HepG2 (cell line): Measurements from ENCODE around the gene PTPA. TPM values are rescaled to one million over a fixed set of nuclear protein-coding genes. Genes with fewer than 3 reads are reported as not detected.

Experiments
- ATAC-seq: fragments of 200-7000 bp; cut with Tn5 transposase; 3 replicates; pipeline ENCODE4 v1.9.1; 2020; ENCODE audit warnings: mild to moderate bottlenecking, moderate library complexity
- BruUV-seq: library from RNA; stranded (reverse); fragments of 400-500 nt; replicated peaks from 2 replicates; lab custom pipeline; 2021; lab: Mats Ljungman, UMichigan
- CTCF ChIA-PET: fragments of 300-600 bp; formaldehyde crosslinking; extraction: SDS; loops from one replicate; lab custom pipeline; 2021; ENCODE audit warnings: low total read pairs, inconsistent platforms, low intra/inter-chr PET ratio; lab: Yijun Ruan, JAX
- POLR2A ChIA-PET: fragments of 350-600 bp; sonication (Branson Sonifier 250); formaldehyde crosslinking; loops from one replicate; lab custom pipeline; 2020; ENCODE audit warnings: antibody characterized with exemption, inconsistent platforms; lab: Yijun Ruan, JAX
- DNase-seq: peaks from one replicate; pipeline ENCODE4 v3.0.0-alpha.2; 2015; ENCODE audit warnings: low spot score
- FAIRE-seq: peaks from 3 replicates; lab custom pipeline; 2011; peaks lifted over from hg19 to GRCh38; lab: Jason Lieb, UNC
- H2AFZ ChIP-seq: one replicate; pipeline ENCODE4 v1.6.1; 2011; ENCODE audit warnings: low read length, inconsistent platforms
- H3K27ac ChIP-seq: fragments of 300-600 bp; 3 replicates; pipeline ENCODE4 v1.8.0; 2011; ENCODE audit warnings: mixed run types, mild to moderate bottlenecking, mixed read lengths, low read length, inconsistent platforms; ENCODE audit not compliant: insufficient read depth; ENCODE audit errors: extremely low read length
- H3K27me3 ChIP-seq, 2 experiments: fragments of 200-600 bp in 1 of 2; 2 replicates in 1 of 2; 3 replicates in 1 of 2; pipeline versions ENCODE4 v1.6.0 to v1.8.0; 2011; ENCODE audit warnings: low read length in 2 of 2, mild to moderate bottlenecking in 2 of 2, moderate library complexity in 2 of 2, inconsistent platforms in 1 of 2; ENCODE audit not compliant: insufficient read depth in 2 of 2, control insufficient read depth in 1 of 2
- H3K36me3 ChIP-seq, 2 experiments: fragments of 200-600 bp in 1 of 2; replicated peaks in 1 of 2; 2 replicates in 1 of 2; 3 replicates in 1 of 2; pipeline versions ENCODE4 v1.5.1 to v1.8.0; 2011; ENCODE audit warnings: low read length in 2 of 2, inconsistent platforms in 1 of 2; ENCODE audit not compliant: insufficient read depth in 2 of 2, control insufficient read depth in 1 of 2
- H3K4me1 ChIP-seq: 2 replicates; pipeline ENCODE4 v1.5.1; 2012; ENCODE audit warnings: low read length, inconsistent platforms; ENCODE audit not compliant: insufficient read depth
- H3K4me2 ChIP-seq: 2 replicates; pipeline ENCODE4 v1.6.0; 2011; ENCODE audit warnings: low read depth, low read length, inconsistent platforms
- H3K4me3 ChIP-seq, 3 experiments: fragments of 200-600 bp in 1 of 3; sonication (generic), shearing (Covaris generic) in 1 of 3; replicated peaks in 1 of 3; 2 replicates each; pipeline ENCODE4 v1.5.1; 2011 to 2016; ENCODE audit warnings: low read length in 3 of 3, inconsistent platforms in 2 of 3, low read depth in 2 of 3, mild to moderate bottlenecking in 2 of 3, control low read depth in 1 of 3, mixed read lengths in 1 of 3; ENCODE audit not compliant: insufficient read depth in 1 of 3
- H3K79me2 ChIP-seq: one replicate; pipeline ENCODE4 v1.6.1; 2011; ENCODE audit warnings: low read length, inconsistent platforms; ENCODE audit not compliant: insufficient read depth
- H3K9ac ChIP-seq: 2 replicates; pipeline ENCODE4 v1.6.0; 2011; ENCODE audit warnings: mild to moderate bottlenecking, low read depth, low read length, inconsistent platforms; ENCODE audit not compliant: insufficient read depth
- H3K9me3 ChIP-seq: 2 replicates; pipeline ENCODE4 v1.5.1; 2012; ENCODE audit warnings: mild to moderate bottlenecking, low read length
- H4K20me1 ChIP-seq: 2 replicates; pipeline ENCODE4 v1.6.0; 2011; ENCODE audit warnings: inconsistent platforms, mild to moderate bottlenecking, low read length, moderate library complexity; ENCODE audit not compliant: insufficient read depth
- AFF4 ChIP-seq: sonication (generic); formaldehyde crosslinking; IDR thresholded peaks from 2 replicates; pipeline ENCODE4 v1.4.0; 2020; ENCODE audit warnings: missing genetic modification reagents
- ATRX ChIP-seq: sonication (generic); formaldehyde crosslinking; IDR thresholded peaks from 2 replicates; pipeline ENCODE4 v1.4.0; 2020; ENCODE audit warnings: missing genetic modification reagents, borderline replicate concordance
- HES4 ChIP-seq: sonication (generic); formaldehyde crosslinking; IDR thresholded peaks from 2 replicates; pipeline ENCODE4 v1.9.0; 2021; ENCODE audit warnings: mild to moderate bottlenecking, missing genetic modification reagents, borderline replicate concordance
- HNRNPLL ChIP-seq: fragments of 200-400 bp; formaldehyde crosslinking; IDR thresholded peaks from 2 replicates; pipeline ENCODE4 v1.6.1; 2017; ENCODE audit warnings: mild to moderate bottlenecking, low read depth, low read length; ENCODE audit not compliant: poor library complexity, severe bottlenecking
- KDM2A ChIP-seq: sonication (generic); formaldehyde crosslinking; IDR thresholded peaks from 2 replicates; pipeline ENCODE4 v1.4.0; 2020; ENCODE audit warnings: low read depth, missing genetic modification reagents, borderline replicate concordance
- KDM4B ChIP-seq: sonication (generic); formaldehyde crosslinking; IDR thresholded peaks from 2 replicates; pipeline ENCODE4 v1.4.0; 2020; ENCODE audit warnings: missing genetic modification reagents
- MTERF4 ChIP-seq: sonication (generic); formaldehyde crosslinking; IDR thresholded peaks from 2 replicates; pipeline ENCODE4 v1.8.0; 2023; ENCODE audit warnings: mild to moderate bottlenecking, missing genetic modification reagents
- MXD1 ChIP-seq: sonication (generic); formaldehyde crosslinking; IDR thresholded peaks from 2 replicates; pipeline ENCODE4 v1.4.0; 2020; ENCODE audit warnings: mild to moderate bottlenecking, missing genetic modification reagents
- MYNN ChIP-seq: sonication (generic); formaldehyde crosslinking; IDR thresholded peaks from 2 replicates; pipeline ENCODE4 v1.4.0; 2020; ENCODE audit warnings: mild to moderate bottlenecking, low read depth, missing genetic modification reagents
- MZF1 ChIP-seq: sonication (generic); formaldehyde crosslinking; IDR thresholded peaks from 2 replicates; pipeline ENCODE4 v1.8.1; 2023; ENCODE audit warnings: mild to moderate bottlenecking, missing genetic modification reagents, borderline replicate concordance
- NCOA1 ChIP-seq: sonication (generic); formaldehyde crosslinking; IDR thresholded peaks from 2 replicates; pipeline ENCODE4 v1.9.0; 2021; ENCODE audit warnings: missing genetic modification reagents
- RXRB ChIP-seq: IDR thresholded peaks from 2 replicates; pipeline ENCODE4 v1.6.1; 2016; ENCODE audit warnings: borderline replicate concordance, missing genetic modification reagents, missing compliant biosample characterization
- SAFB2 ChIP-seq: sonication (generic); formaldehyde crosslinking; IDR thresholded peaks from 2 replicates; pipeline ENCODE4 v1.5.1; 2020; ENCODE audit warnings: missing genetic modification reagents, low read depth, mild to moderate bottlenecking, borderline replicate concordance
- ZFY ChIP-seq: sonication (generic); formaldehyde crosslinking; IDR thresholded peaks from 2 replicates; pipeline ENCODE4 v1.4.0; 2020; ENCODE audit warnings: missing genetic modification reagents
- ZKSCAN5 ChIP-seq: sonication (generic); formaldehyde crosslinking; IDR thresholded peaks from 2 replicates; pipeline ENCODE4 v1.5.1; 2020; ENCODE audit warnings: mild to moderate bottlenecking, missing genetic modification reagents
- ZNF253 ChIP-seq: sonication (generic); formaldehyde crosslinking; IDR thresholded peaks from 2 replicates; pipeline ENCODE4 v1.8.0; 2022; ENCODE audit warnings: mild to moderate bottlenecking, missing genetic modification reagents, borderline replicate concordance
- ZNF629 ChIP-seq: sonication (generic); formaldehyde crosslinking; conservative IDR thresholded peaks from 2 replicates; pipeline ENCODE4 v1.5.0; 2020; ENCODE audit warnings: missing genetic modification reagents
- ZNF761 ChIP-seq: sonication (generic); formaldehyde crosslinking; conservative IDR thresholded peaks from 2 replicates; pipeline ENCODE4 v1.4.0; 2020; ENCODE audit warnings: mild to moderate bottlenecking, missing genetic modification reagents
- WGBS: methylation state at CpG from one replicate; pipeline ENCODE4 v1.1.6; 2017; ENCODE audit warnings: low lambda C conversion rate; 5-methylcytosine and 5-hydroxymethylcytosine counted together
- in situ Hi-C: cut with HindIII; loops from 2 replicates; pipeline ENCODE4 v1.10.0; 2017; ENCODE audit warnings: low pct_unique_long_range_greater_than_20kb; ENCODE audit not compliant: extremely low pct_ligation_motif_present
- intact Hi-C: fragments of 100-400 bp; cut with micrococcal nuclease; formaldehyde crosslinking; loops from one replicate; pipeline ENCODE4 v1.10.0; 2022; ENCODE audit not compliant: unreplicated experiment
- polyA plus RNA-seq, 8 experiments: library from polyadenylated mRNA; depleted of rRNA in 3 of 8; stranded (reverse) in 7 of 8; unstranded in 1 of 8; fragments of >200 nt; fragmentation: Illumina TruSeq in 4 of 8; extraction: Trizol in 4 of 8; gene quantifications; 2 replicates each; pipeline versions ENCODE4 v1.2.1 to v1.2.3, GENCODE V29; 2011 to 2016; ENCODE audit warnings: low read depth in 4 of 8, missing spikeins in 1 of 8, mixed read lengths in 1 of 8; ENCODE audit not compliant: insufficient read depth in 1 of 8
- total RNA-seq, 5 experiments: library from RNA; depleted of rRNA; stranded (reverse); fragments of >200 nt; fragmentation: Illumina TruSeq; extraction: Trizol; gene quantifications; 2 replicates each; pipeline ENCODE4 v1.2.3, GENCODE V29; 2016; ENCODE audit warnings: low read depth in 1 of 5

The PTPA gene
- total and polyA plus RNA-seq, 2 of the 13 experiments (the other 11 are each of a cell fraction or from before 2014, with no cell fraction given), result 79.3 to 105 TPM

GRCh38 chr9:129176701-129177442 lies 65.7 kb downstream of the PTPA start:
- peaks cover 5% of the 10 kb centered on the region for H3K79me2 ChIP-seq
- in situ Hi-C loops, result loop anchor here (5.0 to 10.0 kb wide), 3 partner anchors 35 to 438 kb away; no protein-coding TSS in a partner anchor
- ChIA-PET POLR2A (interaction anchor here (0.8 to 5.6 kb wide), 13 partner anchors 10 to 448 kb away, joined by 3 to 55 read pairs (median 10); partner anchors contain the start of gene C9orf50), CTCF (no interaction called here)
- H3K4me1 ChIP-seq, result peaks cover 59% of the 10 kb centered on the region
- H3K4me3 ChIP-seq, result peak overlapping the region; percentile 83 to 93 (median 90)
- TSS peak; percentile 62 for BruUV-seq
- intact Hi-C loops, result loop anchor here (5.0 to 10.0 kb wide), 4 partner anchors 35 to 448 kb away; partner anchors contain the start of genes C9orf50 and NTMT1
- H3K4me2 ChIP-seq, result peak overlapping the region; percentile 94
- peaks cover 12 to 47% of the 10 kb centered on the region in 2 experiments for H3K27me3 ChIP-seq
- under 1% methylated on average over 36 of the region's 80 CpGs for WGBS
- H3K9ac ChIP-seq, result peak overlapping the region; percentile 78
- DNase-seq (no peak), FAIRE-seq (no peak), ATAC-seq (no peak)
- H2AFZ ChIP-seq, result no peak overlapping the region
- H4K20me1 ChIP-seq, result peaks cover 3% of the 10 kb centered on the region; the same call in 1 of the 2 replicates
- H3K36me3 ChIP-seq, result no peaks in the 10 kb centered on the region
- H3K27ac ChIP-seq, result peak overlapping the region; percentile 82
- H3K9me3 ChIP-seq, result no peaks in the 10 kb centered on the region
- TF ChIP-seq MZF1 (CRISPR knock-in tag) (no peak), AFF4 (CRISPR knock-in tag) (no peak), ZNF629 (CRISPR knock-in tag) (no peak), ATRX (CRISPR knock-in tag) (no peak), KDM2A (CRISPR knock-in tag) (peak; percentile 51; the same call in 1 of the 2 replicates), ZKSCAN5 (CRISPR knock-in tag) (no peak), MYNN (CRISPR knock-in tag) (no peak), MXD1 (CRISPR knock-in tag) (peak; percentile 49; the same call in 1 of the 2 replicates), NCOA1 (CRISPR knock-in tag) (no peak), RXRB (CRISPR knock-in tag) (no peak), SAFB2 (no peak), KDM4B (no peak), ZNF253 (CRISPR knock-in tag) (no peak), HES4 (0 out of 2 replicates have a peak, but pooled peaks have one; percentile 40), ZNF761 (CRISPR knock-in tag) (no peak), HNRNPLL (peak; percentile 3), MTERF4 (no peak), ZFY (CRISPR knock-in tag) (no peak)
